Upper lobe of right lung (tissue), 1 donor: Measurements from ENCODE around the gene ZNF587. TPM values are rescaled to one million over a fixed set of nuclear protein-coding genes. Genes with fewer than 3 reads are reported as not detected.
"Not testable (repeated sequence)": the region's sequence is repeated elsewhere in the genome, so short reads cannot be mapped to it uniquely, and the experiment has no call there.

ENCODE experiments used
- ATAC-seq: fragments of 200-7000 bp; cut with Tn5 transposase; one replicate; pipeline ENCODE4 v1.9.1; 2020; ENCODE audit warnings: mild to moderate bottlenecking, moderate library complexity
- DNase-seq: peaks from one replicate; pipeline ENCODE4 v3.0.0-alpha.2; 2020
- H3K27ac ChIP-seq: fragments of 200-600 bp; one replicate; pipeline ENCODE4 v1.8.0; 2022
- H3K27me3 ChIP-seq: fragments of 200-600 bp; one replicate; pipeline ENCODE4 v1.8.0; 2022; ENCODE audit warnings: mild to moderate bottlenecking
- H3K36me3 ChIP-seq: fragments of 200-600 bp; one replicate; pipeline ENCODE4 v1.8.0; 2022
- H3K4me1 ChIP-seq: fragments of 200-600 bp; one replicate; pipeline ENCODE4 v1.8.0; 2022
- H3K4me3 ChIP-seq: fragments of 200-600 bp; one replicate; pipeline ENCODE4 v1.8.0; 2022; ENCODE audit warnings: mild to moderate bottlenecking
- H3K9me3 ChIP-seq: fragments of 200-600 bp; one replicate; pipeline ENCODE4 v1.8.0; 2022
- CTCF ChIP-seq: fragments of 200-600 bp; IDR thresholded peaks from one replicate; pipeline ENCODE4 v1.8.0; 2022; ENCODE audit warnings: antibody characterized with exemption
- intact Hi-C: fragments of 100-400 bp; cut with DNase I; formaldehyde crosslinking; loops from one replicate; pipeline ENCODE4 v1.11.0; 2022
- total RNA-seq: library from RNA; stranded (reverse); fragmentation: NEBNext Ultra II Directional; extraction: Animal tissue kit (Norgen Biotek cat#: 25700); gene quantifications from one replicate; pipeline ENCODE4 v1.2.1, GENCODE V29; 2021
- donor health status: DM: no; HTN: yes; CAD: no; lungs with severe emphysema.

Gene ZNF587
- total RNA-seq, 1 donor from 2014 or later, result 27.3 TPM

- no peaks in the 10 kb centered on the region for H3K27me3 ChIP-seq
- DNase-seq (no peak), ATAC-seq (peak; percentile 5)
- no peaks in the 10 kb centered on the region for H3K9me3 ChIP-seq
- TF ChIP-seq CTCF, result no peak
- no peak overlapping the region for H3K27ac ChIP-seq
- peaks cover 26% of the 10 kb centered on the region for H3K36me3 ChIP-seq
- intact Hi-C loops, result no loop called here
- peaks cover 16% of the 10 kb centered on the region for H3K4me1 ChIP-seq
- H3K4me3 ChIP-seq, result no peak overlapping the region
Measured at GRCh38 chr19:57812226-57812625, 37.4 kb upstream of the ZNF587 start.

GRCh38 chr19:57812975-57813820, 36.5 kb upstream of the ZNF587 start:
- Histone ChIP-seq H3K27ac (peak overlapping the region; percentile 88), H3K36me3 (peaks cover 18% of the 10 kb centered on the region), H3K4me1 (peaks cover 16% of the 10 kb centered on the region), H3K4me3 (peak overlapping the region; percentile 85)
- intact Hi-C loops, DNase-seq, H3K9me3 ChIP-seq, H3K27me3 ChIP-seq: not testable (repeated sequence)
- peak; percentile 3 for ATAC-seq

- no peak for DNase-seq
- ATAC-seq, result peak; percentile 35
- Histone ChIP-seq H3K4me3 (peak overlapping the region; percentile 85), H3K9me3 (no peaks in the 10 kb centered on the region), H3K4me1 (peaks cover 16% of the 10 kb centered on the region), H3K27me3 (no peaks in the 10 kb centered on the region), H3K27ac (peak overlapping the region; percentile 88), H3K36me3 (peaks cover 14% of the 10 kb centered on the region)
- TF ChIP-seq CTCF, result no peak
- intact Hi-C loops, result no loop called here
Measured at GRCh38 chr19:57813919-57814504, 35.6 kb upstream of the ZNF587 start.

- intact Hi-C loops, result no loop called here
- peak; percentile 90 for DNase-seq
- H3K27me3 ChIP-seq, result no peaks in the 10 kb centered on the region
- ATAC-seq, result peak; percentile 95
- H3K4me1 ChIP-seq, result peaks cover 16% of the 10 kb centered on the region
- no peaks in the 10 kb centered on the region for H3K9me3 ChIP-seq
- H3K27ac ChIP-seq, result peak within 1 kb of the TSS; percentile 88
- peak; percentile 6 for TF ChIP-seq CTCF
- peaks cover 7% of the 10 kb centered on the region for H3K36me3 ChIP-seq
- H3K4me3 ChIP-seq, result peak within 1 kb of the TSS; percentile 85
Measured at GRCh38 chr19:57814505-57815246, 35.0 kb upstream of the ZNF587 start, which contains the start of gene ZNF552. Gene ZNF552, minus strand, starts transcription at chr19:57814913. Its CDS starts 170 bp downstream, at chr19:57814743.

GRCh38 chr19:57815247-57816075, 34.2 kb upstream of the ZNF587 start:
- Histone ChIP-seq H3K27me3 (no peaks in the 10 kb centered on the region), H3K4me3 (peak overlapping the region; percentile 85), H3K4me1 (peaks cover 18% of the 10 kb centered on the region), H3K27ac (peak overlapping the region; percentile 88), H3K36me3 (peaks cover 2% of the 10 kb centered on the region), H3K9me3 (no peaks in the 10 kb centered on the region)
- ATAC-seq (no peak), DNase-seq (no peak)
- TF ChIP-seq CTCF, result no peak
- intact Hi-C loops, result no loop called here
